Measurements from ENCODE around the gene TMX2. TPM values are rescaled to one million over a fixed set of nuclear protein-coding genes. Genes with fewer than 3 reads are reported as not detected.
A peak's percentile ranks its signal among the peaks of the same experiment; 100 is the strongest.
"Not testable (repeated sequence)": the region's sequence is repeated elsewhere in the genome, so short reads cannot be mapped to it uniquely, and the experiment has no call there.

The TMX2 gene
- total and polyA plus RNA-seq, 9 of the 15 experiments (the other 6 are each of a cell fraction or from before 2014, with no cell fraction given): 176 to 433 (median 227) TPM

GRCh38 chr11:57713835-57714234 is 1.4 kb downstream of the TMX2 start (continued):
- TF ChIP-seq OTX1 (CRISPR knock-in tag; IDR thresholded peaks at IDR 0.05): no peak
- no peak for TF ChIP-seq ZNF586 (CRISPR knock-in tag; conservative IDR thresholded peaks at IDR 0.05)

GRCh38 chr11:57716726-57717125 is 4.3 kb downstream of the TMX2 start:
- H2AFZ ChIP-seq (ENCODE audit: low read depth, low read length); H4K20me1 ChIP-seq (replicated peaks; ENCODE audit: control insufficient read depth, insufficient read depth, low read length); ATAC-seq; POLR2A ChIA-PET; H3K9ac ChIP-seq (ENCODE audit: insufficient read depth in 1 of 2, low read depth in 2 of 2, low read length in 2 of 2); CTCF ChIA-PET (ENCODE audit: low intra/inter-chr PET ratio); H3K4me2 ChIP-seq (ENCODE audit: insufficient read depth, low read length); H3K9me1 ChIP-seq (ENCODE audit: control insufficient read depth, insufficient read depth, low read length); in situ Hi-C loops (cut with MboI); H3K27me3 ChIP-seq (ENCODE audit: control insufficient read depth in 2 of 2, insufficient read depth in 2 of 2, low read length in 2 of 2); BruUV-seq (replicated peaks); H3K4me3 ChIP-seq; intact Hi-C loops (cut with micrococcal nuclease); H3K4me1 ChIP-seq (replicated peaks in 1 of 2; ENCODE audit: control insufficient read depth in 2 of 2, insufficient read depth in 2 of 2, low read length in 2 of 2); FAIRE-seq; H3K27ac ChIP-seq (ENCODE audit: extremely low read depth, low read depth, low read length); DNase-seq (ENCODE audit: extremely low read depth in 1 of 4, low spot score in 3 of 4); H3K9me3 ChIP-seq (replicated peaks; ENCODE audit: control insufficient read depth, insufficient read depth, low read depth, low read length): not testable (repeated sequence)
- Histone ChIP-seq H3K79me2 (ENCODE audit: control insufficient read depth, insufficient read depth, low read length) (peaks cover 78% of the 10 kb centered on the region), H3K36me3 (ENCODE audit: control insufficient read depth, insufficient read depth, low read length) (peaks cover 52% of the 10 kb centered on the region; the same call in 1 of the 3 replicates)
- 100% methylated on average over 1 of the region's 34 CpGs for WGBS (ENCODE audit: insufficient coverage, low coverage, missing lambda C conversion rate)

GRCh38 chr11:57727185-57727584 is 14.8 kb downstream of the TMX2 start:
- FAIRE-seq (no peak), ATAC-seq (0 out of 3 replicates have a peak, but pooled peaks have one; percentile 12), DNase-seq (ENCODE audit: extremely low read depth in 1 of 4, low spot score in 3 of 4) (no peak)
- H3K4me3 ChIP-seq: no peak overlapping the region
- no peaks in the 10 kb centered on the region for H4K20me1 ChIP-seq (replicated peaks; ENCODE audit: control insufficient read depth, insufficient read depth, low read length)
- in situ Hi-C loops (cut with MboI) (no loop called here), intact Hi-C loops (cut with micrococcal nuclease) (no loop called here)
- no peak overlapping the region for H3K9ac ChIP-seq (ENCODE audit: insufficient read depth in 1 of 2, low read depth in 2 of 2, low read length in 2 of 2)
- no peak overlapping the region for H3K27ac ChIP-seq (ENCODE audit: extremely low read depth, low read depth, low read length)
- POLR2A ChIA-PET: interaction anchor here (0.9 to 8.4 kb wide), 5 partner anchors 8 to 60 kb away, joined by 3 to 53 read pairs (median 3); partner anchors contain the start of genes MED19, SELENOH and TMX2
- no peaks in the 10 kb centered on the region for H3K9me3 ChIP-seq (replicated peaks; ENCODE audit: control insufficient read depth, insufficient read depth, low read depth, low read length)
- no peaks in the 10 kb centered on the region for H3K27me3 ChIP-seq (ENCODE audit: control insufficient read depth in 2 of 2, insufficient read depth in 2 of 2, low read length in 2 of 2)
- no peaks in the 10 kb centered on the region; a peak in 1 of 5 replicates for H3K4me1 ChIP-seq (replicated peaks in 1 of 2; ENCODE audit: control insufficient read depth in 2 of 2, insufficient read depth in 2 of 2, low read length in 2 of 2)
- no peak overlapping the region for H2AFZ ChIP-seq (ENCODE audit: low read depth, low read length)
- H3K36me3 ChIP-seq (ENCODE audit: control insufficient read depth, insufficient read depth, low read length): peaks cover 53% of the 10 kb centered on the region; the same call in 2 of the 3 replicates
- BruUV-seq (replicated peaks): no TSS peak
- CTCF ChIA-PET (ENCODE audit: low intra/inter-chr PET ratio): no interaction called here
- H3K79me2 ChIP-seq (ENCODE audit: control insufficient read depth, insufficient read depth, low read length): peaks cover 91% of the 10 kb centered on the region
- 54% methylated on average over 2 of the region's 2 CpGs for WGBS (ENCODE audit: insufficient coverage, low coverage, missing lambda C conversion rate)
- H3K9me1 ChIP-seq (ENCODE audit: control insufficient read depth, insufficient read depth, low read length): no peaks in the 10 kb centered on the region
- H3K4me2 ChIP-seq (ENCODE audit: insufficient read depth, low read length): no peak overlapping the region
- TF ChIP-seq ZNF280A (IDR thresholded peaks at IDR 0.05; ENCODE audit: low read depth, partially characterized antibody) (no peak), FOXM1 (IDR thresholded peaks at IDR 0.05; ENCODE audit: low read depth) (no peak), FOXM1 (CRISPR knock-in tag; IDR thresholded peaks at IDR 0.05; ENCODE audit: low read depth) (no peak), ZFP30 (CRISPR knock-in tag; IDR thresholded peaks at IDR 0.05; ENCODE audit: borderline replicate concordance) (no peak), BMI1 (IDR thresholded peaks at IDR 0.05; ENCODE audit: low read length) (no peak), ELK3 (CRISPR knock-in tag; IDR thresholded peaks at IDR 0.05) (no peak), KAT7 (CRISPR knock-in tag; IDR thresholded peaks at IDR 0.05; ENCODE audit: borderline replicate concordance) (no peak), FOXO4 (CRISPR knock-in tag; IDR thresholded peaks at IDR 0.05) (no peak), SRSF9 (IDR thresholded peaks at IDR 0.05; ENCODE audit: borderline replicate concordance, low read depth, low read length) (no peak)
